ACHN (cell line): ENCODE data around the gene TBRG4.
A peak's percentile ranks its signal among the peaks of the same experiment; 100 is the strongest.

Experiments
- DNase-seq: peaks from one replicate; pipeline ENCODE4 v3.0.0-alpha.2; 2015
- in situ Hi-C: cut with HindIII; loops from 2 replicates; pipeline ENCODE4 v1.10.0; 2017; ENCODE audit warnings: low sequenced_read_pairs, low pct_ligation_motif_present, low pct_unique_long_range_greater_than_20kb

The TBRG4 gene

GRCh38 chr7:45100761-45101480 lies 10.6 kb downstream of the TBRG4 start:
- no peak for DNase-seq
- in situ Hi-C loops, result no loop called here

DNA sequence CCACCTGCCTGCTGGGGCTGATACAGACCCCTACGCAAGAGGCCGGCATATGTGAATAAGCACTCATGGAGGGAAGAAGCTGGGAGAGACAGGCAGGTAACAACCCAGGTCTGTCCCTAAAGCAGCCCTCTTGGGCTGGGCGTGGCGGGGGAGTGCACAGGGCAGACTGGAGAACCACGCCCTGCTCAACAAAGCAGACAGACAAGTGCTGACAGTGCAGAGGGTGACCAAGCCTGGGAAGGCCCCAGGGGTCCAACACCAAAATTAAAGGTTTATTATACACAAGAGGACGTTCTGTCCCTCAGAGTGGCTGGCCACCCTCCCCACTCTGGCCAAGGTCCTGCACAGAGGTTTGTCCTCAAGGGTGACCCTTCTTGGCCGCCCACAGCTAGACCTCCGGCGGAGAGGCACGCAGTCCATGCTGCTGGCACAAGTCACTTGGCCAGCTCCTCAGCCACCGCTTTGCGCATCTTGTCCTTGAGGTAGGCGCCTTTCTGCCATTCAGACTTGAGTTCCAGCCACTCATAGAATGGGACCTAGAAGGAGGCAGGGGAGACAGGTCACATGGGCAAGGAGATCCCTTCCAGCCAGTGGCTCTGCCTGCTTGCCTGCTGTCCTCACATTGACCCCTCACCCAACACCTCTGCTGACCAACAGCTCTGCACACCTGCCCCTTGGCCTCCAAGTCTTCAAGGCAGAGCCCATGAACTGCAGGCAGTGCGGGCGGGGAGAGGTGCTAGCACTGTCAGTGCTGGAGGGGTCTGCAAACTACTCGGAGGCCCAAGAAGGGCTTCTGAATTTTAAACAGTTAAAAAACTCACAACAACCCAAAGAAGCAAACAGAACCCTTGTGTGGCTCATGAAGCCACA lies 11.4 kb downstream of the TBRG4 start:
- in situ Hi-C loops, result no loop called here
- no peak for DNase-seq

- no peak for DNase-seq
- in situ Hi-C loops, result no loop called here
Observed at GRCh38 chr7:45098983-45099839, 12.3 kb downstream of the TBRG4 start.

- DNase-seq, result no peak
- in situ Hi-C loops, result no loop called here
Observed at GRCh38 chr7:45092931-45093235, 18.6 kb downstream of the TBRG4 start.

GRCh38 chr7:45092100-45092930 lies 19.2 kb downstream of the TBRG4 start:
- no peak for DNase-seq
- in situ Hi-C loops, result no loop called here

GRCh38 chr7:45089341-45089891 lies 22.1 kb downstream of the TBRG4 start:
- DNase-seq, result peak; percentile 59
- in situ Hi-C loops, result no loop called here

- DNase-seq, result peak; percentile 68
- in situ Hi-C loops, result no loop called here
Observed at GRCh38 chr7:45088821-45089340, 22.6 kb downstream of the TBRG4 start, which contains the start of gene NACAD. NACAD (minus strand) TSS chr7:45088969; CDS start chr7:45088894, 75 bp downstream.

DNA sequence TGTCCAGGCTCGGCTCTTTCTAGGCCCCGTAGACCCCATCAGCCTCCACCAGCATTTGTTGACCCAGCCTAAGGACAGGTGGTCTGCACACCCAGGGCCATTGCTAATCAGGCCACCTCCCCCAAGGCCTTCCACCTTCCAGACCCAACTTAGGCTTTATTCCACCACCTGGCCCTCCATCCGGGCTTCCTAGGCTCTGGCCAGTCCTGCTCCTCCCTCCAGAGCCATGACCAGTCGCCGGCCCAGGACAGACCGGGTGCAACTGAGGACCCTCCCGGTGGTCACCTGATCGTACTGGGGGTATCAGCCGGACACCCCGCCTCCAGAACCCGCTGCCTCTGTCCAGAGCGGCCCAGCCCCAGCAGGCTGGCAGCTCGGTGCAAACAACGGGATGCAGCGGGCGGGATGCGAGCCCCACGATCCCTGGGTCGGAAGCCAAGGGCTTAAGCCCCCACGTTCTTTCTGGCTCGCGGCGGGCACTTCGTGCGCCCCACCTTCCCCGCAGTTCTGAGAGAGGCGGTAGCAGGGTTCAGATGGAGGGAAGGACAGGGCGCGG lies 23.3 kb downstream of the TBRG4 start:
- in situ Hi-C loops, result no loop called here
- no peak for DNase-seq

- in situ Hi-C loops, result no loop called here
- DNase-seq, result no peak
Observed at GRCh38 chr7:45087301-45088145, 24.0 kb downstream of the TBRG4 start.

- no peak for DNase-seq
- in situ Hi-C loops, result no loop called here
Observed at GRCh38 chr7:45086331-45087065, 25.0 kb downstream of the TBRG4 start.

DNA sequence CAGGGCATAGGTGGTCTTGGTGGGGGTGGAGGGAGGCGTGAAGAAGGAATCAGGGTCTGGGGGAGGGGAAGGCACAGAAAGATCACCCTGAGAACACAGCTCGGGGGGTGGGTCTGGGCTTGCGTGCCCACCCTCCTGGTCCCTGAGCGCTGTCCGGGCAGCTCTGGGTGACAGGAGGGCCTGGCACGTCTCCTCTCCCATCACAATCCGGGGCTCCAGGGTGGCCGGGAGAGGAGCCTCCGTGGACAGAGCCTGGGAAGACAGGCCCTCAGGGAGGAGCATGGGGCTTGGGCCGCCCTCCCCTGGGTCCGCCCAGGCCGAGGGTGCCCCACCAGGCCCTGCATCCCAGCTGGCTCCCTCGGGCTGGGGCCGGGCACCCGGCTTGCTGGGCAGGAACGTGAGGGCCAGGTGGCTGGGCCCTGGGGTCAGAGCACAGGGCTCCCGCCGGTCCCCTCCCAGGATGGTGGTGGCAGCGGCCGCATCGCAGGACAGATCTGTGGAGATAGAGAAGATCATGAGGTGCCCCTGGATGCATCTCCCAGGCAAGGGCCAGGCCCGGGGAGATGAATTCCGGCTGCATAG lies 25.8 kb downstream of the TBRG4 start:
- in situ Hi-C loops, result no loop called here
- no peak for DNase-seq

DNA sequence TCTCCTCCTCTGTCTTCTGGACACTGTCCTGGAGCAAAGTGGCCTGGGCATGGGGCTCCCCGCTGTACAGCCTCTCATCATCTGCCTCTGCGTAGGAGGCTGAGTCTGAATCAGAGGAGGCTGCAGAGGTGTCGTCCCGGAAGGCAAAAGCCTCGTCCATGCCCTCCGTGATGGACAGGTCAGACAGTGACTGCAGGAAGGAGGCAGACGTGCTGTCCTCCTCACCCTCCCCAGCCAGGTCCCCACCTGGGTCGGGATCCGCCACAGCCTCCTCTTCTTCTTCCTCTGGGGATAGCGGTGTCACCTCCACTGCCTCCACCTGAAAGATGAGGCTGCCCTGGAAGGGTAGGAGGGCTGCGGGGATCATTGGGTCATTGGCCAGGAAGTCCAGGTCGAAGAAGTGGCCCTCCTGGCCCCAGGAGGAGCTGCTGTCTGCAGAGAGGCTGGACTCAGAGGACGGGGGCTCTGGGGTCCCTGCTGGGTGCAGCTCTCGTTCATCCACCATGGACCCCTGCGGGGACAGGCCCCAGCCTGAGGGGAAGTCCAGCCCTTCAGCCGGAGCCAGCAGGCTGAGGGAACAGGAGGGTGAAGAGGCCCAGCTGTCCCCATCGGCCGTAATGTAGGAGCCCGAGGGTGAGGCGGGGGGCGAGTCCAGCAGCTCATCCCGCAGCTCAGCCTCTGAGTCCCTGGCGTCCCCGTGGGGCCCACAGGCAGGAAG lies 26.4 kb downstream of the TBRG4 start:
- DNase-seq, result no peak
- in situ Hi-C loops, result no loop called here

DNA sequence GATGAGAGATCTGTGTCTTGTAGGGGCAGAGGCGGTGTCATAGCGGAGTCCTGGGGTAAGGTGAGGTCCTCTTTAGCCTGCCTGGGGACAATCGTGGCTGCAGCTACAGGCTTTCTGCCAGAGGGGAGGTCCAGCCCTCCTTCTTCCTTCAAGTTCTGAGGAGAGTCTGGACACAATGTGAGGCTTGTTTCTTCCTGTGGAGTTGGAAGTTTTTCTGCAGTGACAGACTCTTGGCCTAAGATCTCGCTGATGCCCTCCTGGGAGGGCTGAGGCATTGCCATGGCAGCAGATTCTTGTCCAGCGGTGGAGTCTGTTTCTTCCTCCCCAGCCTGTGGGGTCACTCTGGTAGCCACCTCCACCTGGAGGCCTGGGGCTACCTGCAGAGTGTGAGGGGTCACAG lies 27.2 kb downstream of the TBRG4 start:
- in situ Hi-C loops, result no loop called here
- no peak for DNase-seq

DNA sequence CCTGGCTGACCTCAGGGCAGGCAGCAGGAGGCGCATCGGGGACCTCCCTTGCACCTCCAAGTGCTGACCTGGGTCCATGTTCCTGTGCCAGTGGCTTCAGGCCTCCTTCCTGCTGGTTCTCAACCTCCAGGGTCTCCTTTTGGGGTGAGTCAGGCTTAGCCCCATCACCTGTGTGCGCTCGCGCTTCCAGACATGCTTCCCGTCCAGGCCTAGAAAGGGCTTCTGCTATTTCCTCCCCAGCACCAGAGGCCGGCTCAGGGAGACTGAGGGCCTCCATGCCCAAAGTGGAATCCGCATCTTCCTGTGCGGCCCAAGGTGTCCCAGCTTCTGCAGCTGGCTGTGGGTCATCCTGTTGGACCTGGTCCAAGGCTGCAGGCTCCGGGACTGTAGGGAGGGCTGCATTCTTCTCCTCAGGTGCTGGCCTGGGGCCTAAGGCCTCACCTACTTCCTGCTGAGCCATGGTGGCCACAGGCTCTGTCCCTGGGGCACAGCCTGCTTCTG lies 28.6 kb downstream of the TBRG4 start:
- DNase-seq, result no peak
- in situ Hi-C loops, result no loop called here
